GM12892 (cell line): Measurements from ENCODE around the gene SH3RF2.

ENCODE experiments used
- POLR2A ChIP-seq: IDR thresholded peaks from 2 replicates; pipeline ENCODE4 v1.6.1; 2011; ENCODE audit warnings: low read depth, low read length, control low read depth
- POLR2AphosphoS5 ChIP-seq: IDR thresholded peaks from 2 replicates; pipeline ENCODE4 v1.6.1; 2011; ENCODE audit warnings: low read depth, low read length, control low read depth
- TAF1 ChIP-seq: IDR thresholded peaks from 2 replicates; pipeline ENCODE4 v1.6.1; 2011; ENCODE audit warnings: low read depth, mild to moderate bottlenecking, control low read depth, low read length, borderline replicate concordance

- TF ChIP-seq POLR2A: no peak
- TF ChIP-seq POLR2AphosphoS5: no peak
- no peak for TF ChIP-seq TAF1
Observed at GRCh38 chr5:146032911-146033310, 96.5 kb downstream of the SH3RF2 start.
